OCI-LY3 (cell line): ENCODE results near the gene EMX1.

ENCODE experiments used
- EZH2phosphoT487 ChIP-seq: fragments of 200-600 bp; shearing (Covaris generic); IDR thresholded peaks from 2 replicates; pipeline ENCODE4 v1.6.1; 2018; ENCODE audit warnings: antibody characterized with exemption, mixed run types, low read depth
- TF ChIP-seq, protein P1 (sequence below): fragments of 200-600, 300-600 bp; sonication (generic); IDR thresholded peaks from 2 replicates; pipeline ENCODE4 v1.5.1; 2014; ENCODE audit warnings: antibody characterized with exemption, low read length, low read depth

DNA sequence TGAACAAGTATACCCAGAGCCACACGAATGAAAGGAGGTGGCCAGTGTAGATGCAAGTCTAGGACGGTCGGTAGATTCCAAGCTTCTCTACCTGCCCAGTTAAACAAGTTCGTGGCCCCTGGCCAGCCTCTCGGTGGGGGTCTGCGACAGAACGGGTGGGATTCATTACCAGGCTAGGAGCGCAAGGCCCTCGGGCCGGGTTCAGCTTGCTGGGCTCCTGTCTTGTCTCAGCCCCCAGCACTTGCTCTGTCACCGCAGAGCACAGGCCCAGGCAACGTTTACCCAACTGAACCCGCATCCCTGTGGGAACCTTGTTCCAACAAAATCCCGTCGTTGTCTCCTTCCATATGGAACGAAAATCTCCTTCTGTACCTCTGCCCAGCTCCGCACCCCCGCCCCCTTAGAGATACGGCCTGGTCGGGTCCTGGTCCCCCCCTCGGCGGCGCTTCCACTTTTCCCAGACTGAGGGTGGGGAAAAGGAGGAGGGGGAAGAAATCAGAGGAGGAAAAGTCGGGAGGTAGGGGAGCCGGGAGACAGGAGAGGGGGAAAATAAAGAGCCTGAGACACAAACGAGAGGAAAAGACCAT is 1.9 kb upstream of the EMX1 start:
- TF ChIP-seq, protein P1, sequence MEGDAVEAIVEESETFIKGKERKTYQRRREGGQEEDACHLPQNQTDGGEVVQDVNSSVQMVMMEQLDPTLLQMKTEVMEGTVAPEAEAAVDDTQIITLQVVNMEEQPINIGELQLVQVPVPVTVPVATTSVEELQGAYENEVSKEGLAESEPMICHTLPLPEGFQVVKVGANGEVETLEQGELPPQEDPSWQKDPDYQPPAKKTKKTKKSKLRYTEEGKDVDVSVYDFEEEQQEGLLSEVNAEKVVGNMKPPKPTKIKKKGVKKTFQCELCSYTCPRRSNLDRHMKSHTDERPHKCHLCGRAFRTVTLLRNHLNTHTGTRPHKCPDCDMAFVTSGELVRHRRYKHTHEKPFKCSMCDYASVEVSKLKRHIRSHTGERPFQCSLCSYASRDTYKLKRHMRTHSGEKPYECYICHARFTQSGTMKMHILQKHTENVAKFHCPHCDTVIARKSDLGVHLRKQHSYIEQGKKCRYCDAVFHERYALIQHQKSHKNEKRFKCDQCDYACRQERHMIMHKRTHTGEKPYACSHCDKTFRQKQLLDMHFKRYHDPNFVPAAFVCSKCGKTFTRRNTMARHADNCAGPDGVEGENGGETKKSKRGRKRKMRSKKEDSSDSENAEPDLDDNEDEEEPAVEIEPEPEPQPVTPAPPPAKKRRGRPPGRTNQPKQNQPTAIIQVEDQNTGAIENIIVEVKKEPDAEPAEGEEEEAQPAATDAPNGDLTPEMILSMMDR: no peak
- no peak for TF ChIP-seq EZH2phosphoT487
